T-helper 1 cell treated with Interleukin-12 subunit alpha and Interleukin-12 subunit beta and Interleukin-4 antibody, amounts not matched to agents 30 ng/mL and 1 ng/mL, for 36 hours (primary cell): ENCODE data around the gene CD19. TPM values are rescaled to one million over a fixed set of nuclear protein-coding genes. Genes with fewer than 3 reads are reported as not detected.

Source experiments
- intact Hi-C: fragments of 100-400 bp; cut with micrococcal nuclease; formaldehyde crosslinking; loops from one replicate; pipeline ENCODE4 v1.15.1; 2024
- total RNA-seq: library from RNA; stranded (reverse); gene quantifications from 2 replicates; pipeline ENCODE4 v1.2.3, GENCODE V29; 2022

CD19 gene
- total RNA-seq, 1 donor from 2014 or later: not detected

DNA sequence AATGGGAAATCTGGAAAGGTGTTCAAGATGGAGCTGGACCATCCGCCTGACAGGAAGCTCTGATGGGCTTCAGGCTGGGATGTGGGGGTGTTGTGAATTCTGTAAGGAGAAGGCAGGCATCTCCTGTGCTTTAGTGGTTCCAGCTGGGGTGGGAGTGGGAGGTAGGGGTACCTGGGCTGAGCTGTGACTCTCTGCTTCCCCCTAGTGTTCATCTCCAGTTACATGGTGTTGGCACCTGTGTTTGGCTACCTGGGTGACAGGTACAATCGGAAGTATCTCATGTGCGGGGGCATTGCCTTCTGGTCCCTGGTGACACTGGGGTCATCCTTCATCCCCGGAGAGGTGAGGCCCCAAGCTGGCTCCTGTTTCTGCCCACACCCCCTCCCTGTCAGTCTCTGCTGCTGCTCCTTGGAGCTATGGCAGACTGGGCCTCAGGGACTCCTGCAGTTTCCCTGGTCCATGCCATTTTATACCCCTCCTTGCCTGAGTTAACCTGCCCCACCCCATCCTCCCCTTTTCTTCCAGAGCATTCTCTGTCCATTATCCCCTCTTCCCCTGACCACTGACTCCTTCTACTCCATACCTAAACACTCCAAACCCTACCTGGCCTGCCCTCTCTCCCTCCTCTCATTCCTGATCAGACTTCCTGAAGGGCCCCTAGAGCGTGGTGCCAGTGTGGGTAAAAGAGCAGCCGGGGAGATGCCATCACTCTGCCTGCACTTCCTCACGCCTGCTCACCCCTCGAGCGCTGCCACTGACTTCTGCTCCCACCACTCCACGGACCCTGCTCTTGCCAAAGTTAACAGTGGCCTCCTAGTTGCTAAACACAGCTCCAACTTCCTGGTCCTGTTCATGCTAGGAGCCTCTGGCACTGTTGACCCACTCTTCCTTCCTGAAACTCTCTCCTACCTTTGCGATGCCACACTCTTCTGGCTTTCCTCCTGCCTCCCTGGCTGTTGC, 46.2 kb downstream of the CD19 start:
- intact Hi-C loops: no loop called here

DNA sequence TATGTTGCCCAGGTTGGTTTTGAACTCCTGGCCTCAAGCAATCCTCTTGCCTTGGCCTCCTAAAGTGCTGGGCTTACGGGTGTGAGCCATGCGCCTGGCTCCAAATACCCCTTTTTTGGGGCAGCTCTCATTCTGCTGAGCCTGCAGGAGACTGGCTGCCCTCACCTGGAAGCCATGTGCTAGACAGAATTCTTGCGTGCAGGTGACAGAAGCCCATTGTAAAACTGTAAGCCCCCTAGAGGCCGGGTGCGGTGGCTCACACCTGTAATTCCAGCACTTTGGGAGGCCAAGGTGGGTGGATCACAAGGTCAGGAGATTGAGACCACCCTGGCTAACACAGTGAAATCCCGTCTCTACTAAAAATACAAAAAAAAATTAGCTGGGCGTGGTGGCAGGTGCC, 48.6 kb downstream of the CD19 start:
- intact Hi-C loops: loop anchor here (10.0 kb wide), 1 partner anchor 94 kb away; no protein-coding TSS in a partner anchor

DNA sequence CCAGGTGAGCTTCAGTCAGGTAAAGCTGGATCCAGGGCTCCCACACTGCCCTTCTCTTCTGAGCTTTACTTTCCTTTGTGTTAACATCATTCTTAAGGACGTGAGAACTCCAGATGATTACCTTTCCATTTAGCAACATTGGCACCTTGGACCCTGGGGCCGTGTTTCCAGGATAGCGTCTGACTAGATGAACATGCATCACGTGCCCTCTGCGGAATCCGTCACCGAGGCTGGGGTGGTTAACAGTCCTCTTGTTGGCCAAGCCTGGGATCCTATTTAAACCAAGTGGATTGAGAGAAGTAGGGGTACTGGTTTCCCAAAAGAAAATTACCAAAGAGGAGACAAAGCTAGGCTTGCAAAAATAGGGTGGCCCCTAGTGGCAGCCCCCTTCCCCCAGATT, 49.2 kb downstream of the CD19 start:
- intact Hi-C loops: loop anchor here (10.0 kb wide), 1 partner anchor 94 kb away; no protein-coding TSS in a partner anchor

DNA sequence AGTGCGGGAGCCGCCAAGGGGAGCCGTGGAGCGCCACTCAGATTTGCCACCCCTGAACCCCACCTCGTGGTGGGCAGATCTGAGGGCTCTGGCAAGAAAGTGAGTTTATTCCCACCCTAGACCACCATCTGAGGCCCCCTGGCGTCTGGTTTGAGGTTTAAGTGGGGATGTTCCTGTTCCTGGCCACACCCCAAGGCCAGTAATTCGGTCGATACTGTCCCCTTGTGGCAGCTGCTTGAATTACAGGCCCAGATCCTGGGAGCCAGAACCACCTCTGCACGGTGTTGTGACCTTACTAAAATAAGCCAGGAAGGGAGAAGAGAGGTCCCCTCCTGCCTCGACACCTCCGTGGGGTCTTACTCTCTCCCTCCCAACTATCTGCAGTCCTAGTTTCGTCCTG, 49.7 kb downstream of the CD19 start:
- intact Hi-C loops: loop anchor here (10.0 kb wide), 1 partner anchor 93 kb away; no protein-coding TSS in a partner anchor

- intact Hi-C loops: loop anchor here (10.0 kb wide), 1 partner anchor 92 kb away; no protein-coding TSS in a partner anchor
These were observed 50.6 kb downstream of the CD19 start for GRCh38 chr16:28982418-28982817.

- intact Hi-C loops: loop anchor here (10.0 kb wide), 1 partner anchor 92 kb away; no protein-coding TSS in a partner anchor
These were observed 51.2 kb downstream of the CD19 start for GRCh38 chr16:28982949-28983348.

DNA sequence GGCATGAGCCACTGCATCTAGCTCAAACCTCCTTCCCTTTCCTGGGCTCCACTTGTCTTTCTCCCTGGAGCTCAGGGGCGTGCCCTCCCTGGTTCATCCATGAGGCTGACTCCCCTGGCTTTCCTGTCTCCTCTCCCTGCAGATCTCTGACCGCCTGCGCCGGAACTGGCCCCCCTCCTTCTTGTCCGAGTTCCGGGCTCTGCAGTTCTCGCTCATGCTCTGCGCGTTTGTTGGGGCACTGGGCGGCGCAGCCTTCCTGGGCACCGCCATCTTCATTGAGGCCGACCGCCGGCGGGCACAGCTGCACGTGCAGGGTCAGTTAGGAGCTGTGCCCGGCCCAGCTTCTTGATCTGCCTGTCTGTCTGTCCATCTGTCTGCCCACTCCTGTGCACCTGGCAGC, 51.9 kb downstream of the CD19 start:
- intact Hi-C loops: loop anchor here (2.0 to 10.0 kb wide), 2 partner anchors 33 to 91 kb away; partner anchors contain the start of gene NFATC2IP

- intact Hi-C loops: loop anchor here (2.0 to 10.0 kb wide), 2 partner anchors 33 to 91 kb away; partner anchors contain the start of gene NFATC2IP
These were observed 52.3 kb downstream of the CD19 start for GRCh38 chr16:28984091-28984490.

GRCh38 chr16:28984619-28985135, 52.9 kb downstream of the CD19 start, which contains the start of gene LAT:
Gene LAT (plus strand): TSS chr16:28985052. CDS start chr16:28985418, 366 bp downstream.
- intact Hi-C loops: loop anchor here (1.0 to 10.0 kb wide), 4 partner anchors 10 to 1617 kb away; partner anchors contain the start of genes NFATC2IP and SPNS1

GRCh38 chr16:28985211-28986041, 53.7 kb downstream of the CD19 start:
- intact Hi-C loops: loop anchor here (1.0 to 10.0 kb wide), 4 partner anchors 11 to 1618 kb away; partner anchors contain the start of genes NFATC2IP and SPNS1

- intact Hi-C loops: loop anchor here (5.0 to 10.0 kb wide), 2 partner anchors 89 to 1619 kb away; no protein-coding TSS in a partner anchor
These were observed 54.3 kb downstream of the CD19 start for GRCh38 chr16:28986046-28986445.

DNA sequence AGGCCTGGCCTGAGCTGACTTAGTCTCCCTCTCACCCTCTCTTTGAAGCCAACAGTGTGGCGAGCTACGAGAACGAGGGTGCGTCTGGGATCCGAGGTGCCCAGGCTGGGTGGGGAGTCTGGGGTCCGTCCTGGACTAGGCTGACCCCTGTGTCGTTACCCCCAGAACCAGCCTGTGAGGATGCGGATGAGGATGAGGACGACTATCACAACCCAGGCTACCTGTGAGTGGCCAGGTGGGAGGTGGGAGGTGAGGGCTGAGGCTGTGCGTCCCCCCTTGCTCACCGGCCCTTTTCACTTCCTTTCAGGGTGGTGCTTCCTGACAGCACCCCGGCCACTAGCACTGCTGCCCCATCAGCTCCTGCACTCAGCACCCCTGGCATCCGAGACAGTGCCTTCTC, 54.7 kb downstream of the CD19 start:
- intact Hi-C loops: loop anchor here (5.0 to 10.0 kb wide), 2 partner anchors 88 to 1619 kb away; no protein-coding TSS in a partner anchor

DNA sequence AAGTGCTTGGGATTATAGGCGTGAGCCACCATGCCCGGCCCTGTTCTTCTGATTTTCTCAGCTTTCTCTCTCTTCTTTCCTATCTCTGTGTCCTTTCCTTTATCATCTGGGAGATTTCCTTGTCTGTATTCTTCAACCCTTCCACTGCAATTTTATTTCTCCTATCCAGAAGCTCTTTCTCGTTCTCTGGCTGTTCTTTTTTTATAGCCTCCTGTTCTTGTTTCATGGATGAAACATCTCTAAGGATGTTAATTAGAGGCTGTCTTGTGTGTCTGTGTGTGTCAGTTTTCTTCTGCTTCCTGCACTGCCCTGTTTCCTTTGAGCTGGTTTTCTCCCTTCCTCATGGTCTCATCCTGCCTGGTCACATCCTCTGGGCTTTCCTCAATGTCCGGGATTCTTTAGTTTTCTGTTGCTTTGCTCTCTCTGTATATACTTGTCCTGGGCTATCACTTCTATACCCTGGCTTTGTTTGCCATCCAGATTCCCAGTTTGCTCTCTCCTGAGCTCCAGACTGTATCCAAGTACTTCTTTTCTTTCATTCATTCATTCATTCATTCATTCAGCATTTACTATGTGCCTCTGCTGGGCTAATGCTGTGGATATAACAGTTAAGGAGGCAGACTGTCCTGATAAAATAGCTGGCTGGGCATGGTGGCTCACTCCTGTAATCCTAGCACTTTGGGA, 55.5 kb downstream of the CD19 start:
- intact Hi-C loops: loop anchor here (5.0 to 10.0 kb wide), 2 partner anchors 87 to 1620 kb away; no protein-coding TSS in a partner anchor

Other genes starting within 250 kb of the CD19 start
- 740 and 753 TPM in 2 replicates for gene EIF3C, start 220.5 kb upstream of the CD19 start, total RNA-seq
- 5.2 and 5.4 TPM in 2 replicates for gene NPIPB9, start 180.2 kb upstream of the CD19 start, total RNA-seq
- gene ATXN2L, start 109.0 kb upstream of the CD19 start, total RNA-seq: 288 and 313 TPM in 2 replicates
- gene TUFM, start 85.6 kb upstream of the CD19 start, total RNA-seq: 137 and 142 TPM in 2 replicates
- gene SH2B1, start 68.1 kb upstream of the CD19 start, total RNA-seq: 55.0 and 61.0 TPM in 2 replicates
- 1.3 and 1.4 TPM in 2 replicates for gene ATP2A1, start 53.5 kb upstream of the CD19 start, total RNA-seq
- 23.9 and 24.9 TPM in 2 replicates for gene RABEP2, start 6.7 kb upstream of the CD19 start, total RNA-seq
- 122 and 130 TPM in 2 replicates for gene NFATC2IP, start 19.0 kb downstream of the CD19 start, total RNA-seq
- 26.5 and 32.1 TPM in 2 replicates for gene SPNS1, start 42.8 kb downstream of the CD19 start, total RNA-seq
- gene LAT, start 53.1 kb downstream of the CD19 start, total RNA-seq: 359 and 362 TPM in 2 replicates